Measurements from ENCODE around the gene SLC35E1.
"Not testable (repeated sequence)": the region's sequence is repeated elsewhere in the genome, so short reads cannot be mapped to it uniquely, and the experiment has no call there.

The SLC35E1 gene

GRCh38 chr19:16516923-16517610, 55.1 kb downstream of the SLC35E1 start:
- TF ChIP-seq CTCF (conservative IDR thresholded peaks at IDR 0.05; ENCODE audit: low read depth, low read length), result no peak
- H3K4me3 ChIP-seq (ENCODE audit: low read length), result no peak overlapping the region
- no peak for DNase-seq (ENCODE audit: low read depth)

GRCh38 chr19:16516381-16516780, 55.8 kb downstream of the SLC35E1 start:
- TF ChIP-seq CTCF (conservative IDR thresholded peaks at IDR 0.05; ENCODE audit: low read depth, low read length), result no peak
- H3K4me3 ChIP-seq (ENCODE audit: low read length), result no peak overlapping the region
- DNase-seq (ENCODE audit: low read depth), result no peak

GRCh38 chr19:16514383-16515019, 57.7 kb downstream of the SLC35E1 start:
- no peak for DNase-seq (ENCODE audit: low read depth)
- H3K4me3 ChIP-seq (ENCODE audit: low read length), result no peak overlapping the region
- TF ChIP-seq CTCF (conservative IDR thresholded peaks at IDR 0.05; ENCODE audit: low read depth, low read length), result peak; percentile 10

- H3K4me3 ChIP-seq (ENCODE audit: low read length); DNase-seq (ENCODE audit: low read depth): not testable (repeated sequence)
These were observed 59.6 kb downstream of the SLC35E1 start for GRCh38 chr19:16512611-16513010.

GRCh38 chr19:16509141-16510061, 62.8 kb downstream of the SLC35E1 start:
- no peak for TF ChIP-seq CTCF (conservative IDR thresholded peaks at IDR 0.05; ENCODE audit: low read depth, low read length)
- no peak overlapping the region for H3K4me3 ChIP-seq (ENCODE audit: low read length)
- no peak for DNase-seq (ENCODE audit: low read depth)

- DNase-seq (ENCODE audit: low read depth), result no peak
- no peak overlapping the region for H3K4me3 ChIP-seq (ENCODE audit: low read length)
- TF ChIP-seq CTCF (conservative IDR thresholded peaks at IDR 0.05; ENCODE audit: low read depth, low read length), result no peak
These were observed 63.7 kb downstream of the SLC35E1 start for GRCh38 chr19:16508546-16508945.

- DNase-seq (ENCODE audit: low read depth), result no peak
- TF ChIP-seq CTCF (conservative IDR thresholded peaks at IDR 0.05; ENCODE audit: low read depth, low read length), result no peak
These were observed 65.3 kb downstream of the SLC35E1 start for GRCh38 chr19:16506961-16507360.

GRCh38 chr19:16506161-16506560, 66.1 kb downstream of the SLC35E1 start:
- not testable (repeated sequence) for DNase-seq (ENCODE audit: low read depth); H3K4me3 ChIP-seq (ENCODE audit: low read length)

More at GRCh38 chr19:16506961-16507360, 65.3 kb downstream of the SLC35E1 start:
- H3K4me3 ChIP-seq (ENCODE audit: low read length), result no peak overlapping the region

Measured in retinal pigment epithelial cell (primary cell).